Endothelial cell of umbilical vein (primary cell): ENCODE measurements around the gene IRF1. TPM values are rescaled to one million over a fixed set of nuclear protein-coding genes. Genes with fewer than 3 reads are reported as not detected.

Experiments used
- BruUV-seq: library from RNA; stranded (reverse); fragments of 400-500 nt; replicated peaks from 2 replicates; lab custom pipeline; 2021; lab: Mats Ljungman, UMichigan
- CTCF ChIA-PET: fragments of 300-600, 350-600 bp; sonication (Branson Sonifier 250); formaldehyde crosslinking; loops from one replicate; lab custom pipeline; 2021; ENCODE audit warnings: antibody characterized with exemption, inconsistent platforms; lab: Charles Lee
- POLR2A ChIA-PET: fragments of 300-600, 350-600 bp; sonication (Branson Sonifier 250); formaldehyde crosslinking; loops from one replicate; lab custom pipeline; 2021; ENCODE audit warnings: antibody characterized with exemption, inconsistent platforms; lab: Charles Lee
- DNase-seq: peaks from one replicate; pipeline ENCODE4 v3.0.0-alpha.2; 2011; ENCODE audit warnings: low read depth, low spot score
- FAIRE-seq: peaks from 2 replicates; lab custom pipeline; 2011; peaks lifted over from hg19 to GRCh38; lab: Jason Lieb, UNC
- H2AFZ ChIP-seq: 2 replicates; pipeline ENCODE4 v1.6.0; 2012; ENCODE audit warnings: low read depth, low read length, control low read depth, inconsistent platforms
- H3K27ac ChIP-seq: 2 replicates; pipeline ENCODE4 v1.5.1; 2011; ENCODE audit warnings: low read depth, mild to moderate bottlenecking, control low read depth, low read length, moderate library complexity; ENCODE audit not compliant: insufficient read depth
- H3K27me3 ChIP-seq, 2 experiments: 2 replicates each; pipeline versions ENCODE4 v1.6.0 to v1.6.1; 2011; ENCODE audit warnings: low read length in 2 of 2, mixed read lengths in 1 of 2; ENCODE audit not compliant: control insufficient read depth in 2 of 2, insufficient read depth in 2 of 2
- H3K36me3 ChIP-seq, 2 experiments: 2 replicates in 1 of 2; 3 replicates in 1 of 2; pipeline ENCODE4 v1.5.1; 2011; ENCODE audit warnings: low read length in 2 of 2, mild to moderate bottlenecking in 1 of 2, moderate library complexity in 1 of 2; ENCODE audit not compliant: control insufficient read depth in 2 of 2, insufficient read depth in 2 of 2; ENCODE audit errors: extremely low read depth in 1 of 2
- H3K4me1 ChIP-seq: 3 replicates; pipeline ENCODE4 v1.5.1; 2011; ENCODE audit warnings: mild to moderate bottlenecking, low read length; ENCODE audit not compliant: control insufficient read depth, insufficient read depth; ENCODE audit errors: extremely low read depth
- H3K4me2 ChIP-seq: 2 replicates; pipeline ENCODE4 v1.6.1; 2011; ENCODE audit warnings: low read length, control low read depth, mixed read lengths; ENCODE audit not compliant: insufficient read depth
- H3K4me3 ChIP-seq, 3 experiments: fragments of 200-600 bp in 1 of 3; sonication (generic), shearing (Covaris generic) in 1 of 3; replicated peaks in 1 of 3; 2 replicates each; pipeline ENCODE4 v1.5.1; 2011 to 2016; ENCODE audit warnings: control low read depth in 3 of 3, low read length in 3 of 3, mild to moderate bottlenecking in 2 of 3, inconsistent platforms in 1 of 3, low read depth in 1 of 3, moderate library complexity in 1 of 3; ENCODE audit not compliant: insufficient read depth in 1 of 3
- H3K79me2 ChIP-seq: 2 replicates; pipeline ENCODE4 v1.6.0; 2012; ENCODE audit warnings: low read length, inconsistent platforms; ENCODE audit not compliant: control insufficient read depth, insufficient read depth
- H3K9ac ChIP-seq: replicated peaks from 2 replicates; pipeline ENCODE3; 2011; ENCODE audit warnings: low read length, control low read depth; ENCODE audit not compliant: insufficient read depth; ENCODE audit errors: extremely low read depth
- H3K9me1 ChIP-seq: replicated peaks from 3 replicates; pipeline ENCODE4 v1.6.0; 2011; ENCODE audit warnings: mild to moderate bottlenecking, low read length; ENCODE audit not compliant: control insufficient read depth, insufficient read depth; ENCODE audit errors: extremely low read depth
- H3K9me3 ChIP-seq: replicated peaks from 2 replicates; pipeline ENCODE4 v1.5.1; 2012; ENCODE audit warnings: low read length, inconsistent platforms; ENCODE audit not compliant: control insufficient read depth, insufficient read depth
- H4K20me1 ChIP-seq: replicated peaks from 2 replicates; pipeline ENCODE3; 2011; ENCODE audit warnings: mild to moderate bottlenecking, low read length; ENCODE audit not compliant: control insufficient read depth, insufficient read depth; ENCODE audit errors: extremely low read depth
- EZH2 ChIP-seq: IDR thresholded peaks from 2 replicates; pipeline ENCODE4 v1.6.1; 2012; ENCODE audit warnings: borderline replicate concordance, low read depth, mild to moderate bottlenecking, moderate library complexity, low read length, inconsistent platforms; ENCODE audit not compliant: severe bottlenecking
- FOS ChIP-seq: IDR thresholded peaks from 2 replicates; pipeline ENCODE4 v1.6.1; 2011; ENCODE audit warnings: mild to moderate bottlenecking, low read length, moderate library complexity, borderline replicate concordance; ENCODE audit not compliant: insufficient read depth
- GATA2 ChIP-seq: IDR thresholded peaks from 2 replicates; pipeline ENCODE4 v1.7.0; 2011; ENCODE audit warnings: low read depth, mild to moderate bottlenecking, moderate library complexity, mixed read lengths, low read length; ENCODE audit not compliant: insufficient read length, insufficient read depth
- JUN ChIP-seq: IDR thresholded peaks from 2 replicates; pipeline ENCODE4 v1.6.1; 2011; ENCODE audit warnings: borderline replicate concordance, low read depth; ENCODE audit not compliant: insufficient read length, insufficient read depth
- MAX ChIP-seq: IDR thresholded peaks from 2 replicates; pipeline ENCODE4 v1.6.1; 2011; ENCODE audit not compliant: insufficient read depth, insufficient read length
- MYC ChIP-seq: IDR thresholded peaks from one replicate; pipeline ENCODE4 v1.6.1; 2011; ENCODE audit warnings: mild to moderate bottlenecking, low read depth, low read length
- POLR2A ChIP-seq: IDR thresholded peaks from 2 replicates; pipeline ENCODE4 v1.6.1; 2012; ENCODE audit warnings: low read depth, mild to moderate bottlenecking, control low read depth, low read length
- POLR2AphosphoS5 ChIP-seq: IDR thresholded peaks from 2 replicates; pipeline ENCODE4 v1.6.1; 2012; ENCODE audit warnings: low read depth, mild to moderate bottlenecking, control low read depth, low read length, moderate library complexity; ENCODE audit not compliant: insufficient read depth
- dilution Hi-C: fragments of 300-500 bp; cut with MboI; formaldehyde crosslinking; loops from one replicate; pipeline ENCODE4 v1.15.0; 2019; ENCODE audit warnings: low sequenced_read_pairs; ENCODE audit not compliant: extremely low pct_ligation_motif_present
- intact Hi-C: fragments of 100-400 bp; cut with micrococcal nuclease; formaldehyde crosslinking; loops from one replicate; pipeline ENCODE4 v1.10.0; 2022
- polyA plus RNA-seq, 4 experiments: library from polyadenylated mRNA; depleted of rRNA in 3 of 4; stranded (reverse) in 3 of 4; unstranded in 1 of 4; fragments of >200 nt; gene quantifications; 2 replicates each; pipeline versions ENCODE4 v1.2.1 to v1.2.3, GENCODE V29; 2011 to 2012; ENCODE audit warnings: missing spikeins in 1 of 4
- total RNA-seq: library from RNA; stranded (reverse); gene quantifications from 2 replicates; pipeline ENCODE4 v1.2.3, GENCODE V29; 2021
- TF ChIP-seq, protein P1 (sequence below), 2 donors: IDR thresholded peaks; 1 replicate in 1 of 2; 2 replicates in 1 of 2; pipeline ENCODE4 v1.5.1; 2011; ENCODE audit warnings: low read length in 2 of 2, mild to moderate bottlenecking in 2 of 2, moderate library complexity in 2 of 2, control low read depth in 1 of 2, inconsistent platforms in 1 of 2, low read depth in 1 of 2; ENCODE audit not compliant: insufficient read depth in 1 of 2; ENCODE audit errors: extremely low read depth in 1 of 2

Gene IRF1
- total and polyA plus RNA-seq, 2 donors (not counting 3 experiments of a cell fraction or from before 2014, with no cell fraction given) = 12.3 to 28.0 TPM

DNA sequence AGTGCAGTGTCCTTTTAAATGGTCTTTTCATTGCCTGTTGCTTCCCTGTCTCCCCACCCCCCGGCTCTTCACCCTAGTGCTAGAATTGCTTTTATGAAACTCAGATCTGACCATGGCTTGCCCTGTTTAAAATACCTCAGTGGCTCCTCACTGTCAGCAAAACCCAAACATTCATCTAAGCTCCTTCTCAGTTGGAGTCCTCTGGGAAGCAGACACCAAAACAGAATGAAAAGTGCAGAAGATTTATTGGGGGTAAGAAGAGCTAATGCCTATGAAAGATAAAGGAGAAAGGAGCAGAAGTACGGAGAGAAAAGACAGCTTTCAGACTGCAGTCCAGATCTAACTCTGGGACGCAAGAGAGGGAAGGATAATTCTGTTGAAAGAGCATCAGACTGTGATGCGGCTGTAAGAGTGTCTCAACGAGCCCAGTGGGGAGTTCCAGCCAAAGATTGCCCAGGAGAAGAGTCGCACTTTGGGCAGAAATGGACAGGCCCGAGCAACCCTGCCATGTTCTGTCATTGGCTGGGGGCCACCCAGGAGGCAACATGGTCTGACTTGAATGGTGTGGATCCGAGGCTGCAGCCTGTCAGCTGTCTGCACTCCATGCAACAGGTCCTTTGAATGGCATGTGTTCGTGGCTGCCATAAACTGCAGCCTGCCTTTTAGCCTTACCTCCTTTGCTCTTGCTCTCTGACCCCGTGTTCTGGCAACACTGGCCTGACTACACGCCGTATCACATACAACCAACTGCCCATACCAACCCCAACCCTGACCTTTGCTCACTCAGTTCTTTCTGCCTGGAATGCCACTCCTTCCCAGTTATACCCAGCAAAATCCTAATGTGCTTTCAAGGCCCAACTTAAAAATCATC lies 55.9 kb downstream of the IRF1 start:
- intact Hi-C loops = no loop called here
- Histone ChIP-seq H3K9me1 (no peaks in the 10 kb centered on the region), H3K9me3 (no peaks in the 10 kb centered on the region), H3K4me3 (no peak overlapping the region), H3K79me2 (no peaks in the 10 kb centered on the region), H3K36me3 (no peaks in the 10 kb centered on the region), H3K4me1 (peaks cover 4% of the 10 kb centered on the region), H3K27me3 (no peaks in the 10 kb centered on the region), H3K9ac (no peak overlapping the region), H3K27ac (no peak overlapping the region), H4K20me1 (no peaks in the 10 kb centered on the region), H3K4me2 (no peak overlapping the region), H2AFZ (no peak overlapping the region)
- BruUV-seq = no TSS peak
- dilution Hi-C loops = no loop called here
- TF ChIP-seq EZH2 (no peak), GATA2 (no peak), JUN (no peak), POLR2A (no peak), MYC (no peak), MAX (no peak), FOS (no peak), POLR2AphosphoS5 (no peak)
- TF ChIP-seq, protein P1, sequence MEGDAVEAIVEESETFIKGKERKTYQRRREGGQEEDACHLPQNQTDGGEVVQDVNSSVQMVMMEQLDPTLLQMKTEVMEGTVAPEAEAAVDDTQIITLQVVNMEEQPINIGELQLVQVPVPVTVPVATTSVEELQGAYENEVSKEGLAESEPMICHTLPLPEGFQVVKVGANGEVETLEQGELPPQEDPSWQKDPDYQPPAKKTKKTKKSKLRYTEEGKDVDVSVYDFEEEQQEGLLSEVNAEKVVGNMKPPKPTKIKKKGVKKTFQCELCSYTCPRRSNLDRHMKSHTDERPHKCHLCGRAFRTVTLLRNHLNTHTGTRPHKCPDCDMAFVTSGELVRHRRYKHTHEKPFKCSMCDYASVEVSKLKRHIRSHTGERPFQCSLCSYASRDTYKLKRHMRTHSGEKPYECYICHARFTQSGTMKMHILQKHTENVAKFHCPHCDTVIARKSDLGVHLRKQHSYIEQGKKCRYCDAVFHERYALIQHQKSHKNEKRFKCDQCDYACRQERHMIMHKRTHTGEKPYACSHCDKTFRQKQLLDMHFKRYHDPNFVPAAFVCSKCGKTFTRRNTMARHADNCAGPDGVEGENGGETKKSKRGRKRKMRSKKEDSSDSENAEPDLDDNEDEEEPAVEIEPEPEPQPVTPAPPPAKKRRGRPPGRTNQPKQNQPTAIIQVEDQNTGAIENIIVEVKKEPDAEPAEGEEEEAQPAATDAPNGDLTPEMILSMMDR (IDR thresholded peaks at IDR 0.05; ENCODE audit: extremely low read depth in 1 of 2, insufficient read depth in 1 of 2, low read depth in 1 of 2, low read length in 2 of 2) = no peak
- DNase-seq = no peak
- FAIRE-seq = no peak
- ChIA-PET POLR2A (no interaction called here), CTCF (no interaction called here)
